Ishikawa (cell line): Measurements from ENCODE around the gene RAD51B.

ENCODE experiments used
- CEBPB ChIP-seq: IDR thresholded peaks from 2 replicates; pipeline ENCODE4 v1.6.1; 2012
- CREB1 ChIP-seq: IDR thresholded peaks from 2 replicates; pipeline ENCODE4 v1.6.1; 2012; ENCODE audit warnings: low read depth
- EGR1 ChIP-seq: IDR thresholded peaks from 2 replicates; pipeline ENCODE4 v1.6.1; 2012
- EP300 ChIP-seq: IDR thresholded peaks from 2 replicates; pipeline ENCODE4 v1.6.1; 2012; ENCODE audit warnings: borderline replicate concordance
- FOXM1 ChIP-seq: IDR thresholded peaks from 2 replicates; pipeline ENCODE4 v1.6.1; 2012; ENCODE audit warnings: low read depth, borderline replicate concordance
- NFIC ChIP-seq: IDR thresholded peaks from 2 replicates; pipeline ENCODE4 v1.6.1; 2012
- RAD21 ChIP-seq: IDR thresholded peaks from 2 replicates; pipeline ENCODE4 v1.6.1; 2012; ENCODE audit warnings: low read depth
- TAF1 ChIP-seq: IDR thresholded peaks from 2 replicates; pipeline ENCODE4 v1.6.1; 2012; ENCODE audit warnings: low read depth, mild to moderate bottlenecking
- TCF12 ChIP-seq: IDR thresholded peaks from 2 replicates; pipeline ENCODE4 v1.6.1; 2012; ENCODE audit warnings: low read depth
- TEAD4 ChIP-seq: IDR thresholded peaks from 2 replicates; pipeline ENCODE4 v1.6.1; 2012
- YY1 ChIP-seq: IDR thresholded peaks from 2 replicates; pipeline ENCODE4 v1.6.1; 2012; ENCODE audit warnings: low read depth
- ZBTB7A ChIP-seq: IDR thresholded peaks from 2 replicates; pipeline ENCODE4 v1.6.1; 2012; ENCODE audit warnings: low read depth
- TF ChIP-seq, protein P1 (sequence below): IDR thresholded peaks from 2 replicates; pipeline ENCODE4 v1.6.1; 2012
- TF ChIP-seq, protein P2 (sequence below): IDR thresholded peaks from 2 replicates; pipeline ENCODE4 v1.6.1; 2012
- TF ChIP-seq, protein P3 (sequence below): IDR thresholded peaks from 2 replicates; pipeline ENCODE4 v1.6.1; 2012; ENCODE audit warnings: low read depth, mild to moderate bottlenecking

Gene RAD51B

DNA sequence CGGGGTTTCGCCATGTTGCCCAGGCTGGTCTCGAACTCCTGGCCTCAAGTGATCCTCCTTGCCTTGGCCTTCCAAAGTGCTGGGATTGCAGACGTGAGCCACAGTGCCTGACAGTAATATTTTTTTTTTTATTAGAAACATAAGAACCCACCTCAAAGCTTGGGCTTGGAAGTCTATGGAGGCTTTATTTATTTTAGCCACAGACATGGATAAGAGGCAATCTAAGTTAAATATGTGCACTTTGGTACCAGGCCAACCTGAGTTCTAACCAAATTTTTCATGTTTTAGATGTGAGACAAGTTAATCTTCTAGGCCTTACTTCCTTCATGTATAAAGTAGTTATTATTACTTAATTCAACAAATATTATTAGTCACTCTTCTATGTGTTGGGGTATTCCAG, 96.9 kb downstream of the RAD51B start:
- no peak for TF ChIP-seq TAF1
- TF ChIP-seq YY1: no peak
- TF ChIP-seq, protein P1, sequence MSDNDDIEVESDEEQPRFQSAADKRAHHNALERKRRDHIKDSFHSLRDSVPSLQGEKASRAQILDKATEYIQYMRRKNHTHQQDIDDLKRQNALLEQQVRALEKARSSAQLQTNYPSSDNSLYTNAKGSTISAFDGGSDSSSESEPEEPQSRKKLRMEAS: no peak

- no peak for TF ChIP-seq RAD21
- no peak for TF ChIP-seq YY1
- TF ChIP-seq TCF12: no peak
- TF ChIP-seq EGR1: no peak
Observed at GRCh38 chr14:67917006-67917405, 97.4 kb downstream of the RAD51B start.

GRCh38 chr14:67918838-67919237, 99.3 kb downstream of the RAD51B start:
- TF ChIP-seq EP300: no peak
- no peak for TF ChIP-seq YY1
- no peak for TF ChIP-seq EGR1
- TF ChIP-seq, protein P2, sequence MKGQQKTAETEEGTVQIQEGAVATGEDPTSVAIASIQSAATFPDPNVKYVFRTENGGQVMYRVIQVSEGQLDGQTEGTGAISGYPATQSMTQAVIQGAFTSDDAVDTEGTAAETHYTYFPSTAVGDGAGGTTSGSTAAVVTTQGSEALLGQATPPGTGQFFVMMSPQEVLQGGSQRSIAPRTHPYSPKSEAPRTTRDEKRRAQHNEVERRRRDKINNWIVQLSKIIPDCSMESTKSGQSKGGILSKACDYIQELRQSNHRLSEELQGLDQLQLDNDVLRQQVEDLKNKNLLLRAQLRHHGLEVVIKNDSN: no peak
- no peak for TF ChIP-seq CREB1
- no peak for TF ChIP-seq TEAD4
- TF ChIP-seq, protein P1: no peak
- no peak for TF ChIP-seq ZBTB7A
- TF ChIP-seq RAD21: no peak
- no peak for TF ChIP-seq NFIC
- TF ChIP-seq CEBPB: no peak
- TF ChIP-seq TCF12: no peak
- TF ChIP-seq, protein P3, sequence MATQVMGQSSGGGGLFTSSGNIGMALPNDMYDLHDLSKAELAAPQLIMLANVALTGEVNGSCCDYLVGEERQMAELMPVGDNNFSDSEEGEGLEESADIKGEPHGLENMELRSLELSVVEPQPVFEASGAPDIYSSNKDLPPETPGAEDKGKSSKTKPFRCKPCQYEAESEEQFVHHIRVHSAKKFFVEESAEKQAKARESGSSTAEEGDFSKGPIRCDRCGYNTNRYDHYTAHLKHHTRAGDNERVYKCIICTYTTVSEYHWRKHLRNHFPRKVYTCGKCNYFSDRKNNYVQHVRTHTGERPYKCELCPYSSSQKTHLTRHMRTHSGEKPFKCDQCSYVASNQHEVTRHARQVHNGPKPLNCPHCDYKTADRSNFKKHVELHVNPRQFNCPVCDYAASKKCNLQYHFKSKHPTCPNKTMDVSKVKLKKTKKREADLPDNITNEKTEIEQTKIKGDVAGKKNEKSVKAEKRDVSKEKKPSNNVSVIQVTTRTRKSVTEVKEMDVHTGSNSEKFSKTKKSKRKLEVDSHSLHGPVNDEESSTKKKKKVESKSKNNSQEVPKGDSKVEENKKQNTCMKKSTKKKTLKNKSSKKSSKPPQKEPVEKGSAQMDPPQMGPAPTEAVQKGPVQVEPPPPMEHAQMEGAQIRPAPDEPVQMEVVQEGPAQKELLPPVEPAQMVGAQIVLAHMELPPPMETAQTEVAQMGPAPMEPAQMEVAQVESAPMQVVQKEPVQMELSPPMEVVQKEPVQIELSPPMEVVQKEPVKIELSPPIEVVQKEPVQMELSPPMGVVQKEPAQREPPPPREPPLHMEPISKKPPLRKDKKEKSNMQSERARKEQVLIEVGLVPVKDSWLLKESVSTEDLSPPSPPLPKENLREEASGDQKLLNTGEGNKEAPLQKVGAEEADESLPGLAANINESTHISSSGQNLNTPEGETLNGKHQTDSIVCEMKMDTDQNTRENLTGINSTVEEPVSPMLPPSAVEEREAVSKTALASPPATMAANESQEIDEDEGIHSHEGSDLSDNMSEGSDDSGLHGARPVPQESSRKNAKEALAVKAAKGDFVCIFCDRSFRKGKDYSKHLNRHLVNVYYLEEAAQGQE: no peak
- TF ChIP-seq TAF1: no peak
- no peak for TF ChIP-seq FOXM1

GRCh38 chr14:67919259-67920032, 99.9 kb downstream of the RAD51B start:
- TF ChIP-seq EP300 (no peak), TAF1 (no peak), EGR1 (no peak), NFIC (no peak), YY1 (no peak), CEBPB (no peak), CREB1 (no peak), FOXM1 (no peak), ZBTB7A (no peak), TCF12 (no peak), TEAD4 (no peak), RAD21 (no peak)
- TF ChIP-seq, protein P1: no peak
- TF ChIP-seq, protein P2: no peak
- TF ChIP-seq, protein P3: no peak

GRCh38 chr14:67926821-67927220, 107.2 kb downstream of the RAD51B start:
- TF ChIP-seq TEAD4 (no peak), TCF12 (no peak), NFIC (no peak), CEBPB (no peak), FOXM1 (no peak), EP300 (no peak), ZBTB7A (no peak)
- TF ChIP-seq, protein P2: no peak
